GM12878 (cell line): Measurements from ENCODE around the gene YDJC. TPM values are rescaled to one million over a fixed set of nuclear protein-coding genes. Genes with fewer than 3 reads are reported as not detected.

Source experiments
- ATAC-seq: fragments of 200-7000 bp; cut with Tn5 transposase; 3 replicates; pipeline ENCODE4 v1.9.1; 2020; ENCODE audit warnings: mild to moderate bottlenecking, moderate library complexity
- BruUV-seq: library from RNA; stranded (reverse); fragments of 400-500 nt; replicated peaks from 2 replicates; lab custom pipeline; 2021; lab: Mats Ljungman, UMichigan
- CTCF ChIA-PET: fragments of 300-600 bp; sonication (Branson Sonifier 250); formaldehyde crosslinking; extraction: SDS; loops from one replicate; lab custom pipeline; 2021; ENCODE audit warnings: inconsistent platforms; lab: Yijun Ruan, JAX
- POLR2A ChIA-PET: fragments of 350-600 bp; formaldehyde crosslinking; extraction: SDS; loops from one replicate; lab custom pipeline; 2021; ENCODE audit warnings: inconsistent platforms; lab: Charles Lee
- RAD21 ChIA-PET: fragments of 300-600 bp; sonication (Branson Sonifier 250); formaldehyde crosslinking; loops from one replicate; lab custom pipeline; 2023; ENCODE audit warnings: antibody characterized with exemption; ENCODE audit not compliant: unreplicated experiment; lab: Charles Lee
- SMC1A ChIA-PET: fragments of 300-600 bp; sonication (Branson Sonifier 250); formaldehyde crosslinking; loops from one replicate; lab custom pipeline; 2023; ENCODE audit not compliant: unreplicated experiment, uncharacterized antibody; lab: Charles Lee
- DNase-seq: peaks from one replicate; pipeline ENCODE4 v3.0.0-alpha.2; 2011; ENCODE audit warnings: low read depth, low spot score
- FAIRE-seq: peaks from 3 replicates; lab custom pipeline; 2011; peaks lifted over from hg19 to GRCh38; lab: Jason Lieb, UNC
- H2AFZ ChIP-seq: 2 replicates; pipeline ENCODE4 v1.6.0; 2011; ENCODE audit warnings: low read depth, low read length, control low read depth; ENCODE audit not compliant: control insufficient read depth
- H3K27ac ChIP-seq: 2 replicates; pipeline ENCODE4 v1.5.1; 2011; ENCODE audit warnings: control low read depth; ENCODE audit not compliant: control insufficient read depth, insufficient read depth
- H3K27me3 ChIP-seq, 2 experiments: replicated peaks in 1 of 2; 2 replicates each; pipeline versions ENCODE4 v1.6.0 to v1.6.1; 2011; ENCODE audit warnings: low read length in 1 of 2; ENCODE audit not compliant: control insufficient read depth in 2 of 2, insufficient read depth in 2 of 2
- H3K36me3 ChIP-seq, 2 experiments: 2 replicates each; pipeline ENCODE4 v1.5.1; 2011; ENCODE audit warnings: low read length in 1 of 2; ENCODE audit not compliant: control insufficient read depth in 2 of 2, insufficient read depth in 2 of 2
- H3K4me1 ChIP-seq: 2 replicates; pipeline ENCODE4 v1.6.1; 2011; ENCODE audit warnings: mild to moderate bottlenecking, low read length, moderate library complexity, mixed read lengths; ENCODE audit not compliant: control insufficient read depth, insufficient read depth
- H3K4me2 ChIP-seq: 2 replicates; pipeline ENCODE4 v1.6.0; 2011; ENCODE audit warnings: control low read depth; ENCODE audit not compliant: control insufficient read depth, insufficient read depth
- H3K4me3 ChIP-seq: fragments of 200-600 bp; sonication (generic); 2 replicates; pipeline ENCODE4 v1.5.1; 2016
- H3K79me2 ChIP-seq: 2 replicates; pipeline ENCODE4 v1.6.0; 2011; ENCODE audit warnings: low read length; ENCODE audit not compliant: control insufficient read depth, insufficient read depth
- H3K9ac ChIP-seq: 2 replicates; pipeline ENCODE4 v1.8.0; 2011; ENCODE audit warnings: low read length, control low read depth, mixed read lengths; ENCODE audit not compliant: control insufficient read depth, insufficient read depth
- H3K9me3 ChIP-seq: replicated peaks from 3 replicates; pipeline ENCODE4 v1.5.1; 2011; ENCODE audit warnings: mild to moderate bottlenecking, low read length; ENCODE audit not compliant: control insufficient read depth, insufficient read depth
- H4K20me1 ChIP-seq: 2 replicates; pipeline ENCODE4 v1.6.0; 2011; ENCODE audit not compliant: control insufficient read depth, insufficient read depth
- CBX5 ChIP-seq: sonication (generic); IDR thresholded peaks from 2 replicates; pipeline ENCODE4 v1.6.1; 2016; ENCODE audit warnings: low read depth, moderate library complexity, mild to moderate bottlenecking, inconsistent platforms
- FOXK2 ChIP-seq: fragments of 450-650 bp; IDR thresholded peaks from 2 replicates; pipeline ENCODE4 v1.6.1; 2017; ENCODE audit warnings: mild to moderate bottlenecking, moderate library complexity
- HCFC1 ChIP-seq: fragments of 150-350 bp; IDR thresholded peaks from 2 replicates; pipeline ENCODE4 v1.6.1; 2014; ENCODE audit warnings: low read length
- MEF2A ChIP-seq: IDR thresholded peaks from 2 replicates; pipeline ENCODE4 v1.6.1; 2011; ENCODE audit warnings: low read depth, mild to moderate bottlenecking, low read length, moderate library complexity; ENCODE audit not compliant: insufficient read depth
- SMAD1 ChIP-seq: fragments of 450-650 bp; IDR thresholded peaks from 2 replicates; pipeline ENCODE4 v1.6.1; 2018; ENCODE audit warnings: mild to moderate bottlenecking, low read depth; ENCODE audit not compliant: partially characterized antibody
- SPI1 ChIP-seq: IDR thresholded peaks from 2 replicates; pipeline ENCODE4 v1.6.1; 2011; ENCODE audit warnings: low read depth, mild to moderate bottlenecking, low read length, moderate library complexity, borderline replicate concordance; ENCODE audit not compliant: insufficient read depth
- ZBED1 ChIP-seq: IDR thresholded peaks from 2 replicates; pipeline ENCODE4 v1.6.1; 2016; ENCODE audit warnings: borderline replicate concordance
- ZSCAN29 ChIP-seq: fragments of 450-650 bp; IDR thresholded peaks from 2 replicates; pipeline ENCODE4 v1.6.1; 2017; ENCODE audit warnings: mild to moderate bottlenecking, moderate library complexity
- WGBS: methylation state at CpG from one replicate; pipeline ENCODE4 v1.1.6; 2016; ENCODE audit warnings: low lambda C conversion rate; ENCODE audit not compliant: insufficient replicate concordance, insufficient coverage; ENCODE audit errors: missing lambda C conversion rate; 5-methylcytosine and 5-hydroxymethylcytosine counted together
- in situ Hi-C: fragments of 300-500 bp; cut with MboI; formaldehyde crosslinking; loops from 9 replicates; pipeline ENCODE4 v1.14.3; 2018; ENCODE audit warnings: mixed read lengths
- intact Hi-C: fragments of 100-400 bp; cut with micrococcal nuclease; formaldehyde crosslinking; loops from one replicate; pipeline ENCODE4 v1.14.2; 2022; ENCODE audit not compliant: unreplicated experiment
- polyA plus RNA-seq, 11 experiments: library from polyadenylated mRNA; depleted of rRNA in 4 of 11; unstranded in 6 of 11; stranded (reverse) in 5 of 11; fragments of >200 nt; fragmentation: Nextera tagmentation in 4 of 11; fragmentation: Illumina TruSeq in 1 of 11; extraction: Ambion mirVana in 4 of 11; extraction: Trizol in 1 of 11; gene quantifications; 1 replicate in 1 of 11; 2 replicates in 10 of 11; pipeline versions ENCODE4 v1.2.1 to v1.2.3, GENCODE V29; 2011 to 2016; ENCODE audit warnings: inconsistent platforms in 2 of 11, missing spikeins in 2 of 11, low read depth in 1 of 11
- total RNA-seq, 4 experiments: library from RNA; depleted of rRNA in 3 of 4; stranded (reverse); fragments of >200 nt in 3 of 4; fragmentation: Illumina TruSeq in 1 of 4; extraction: Trizol in 1 of 4; gene quantifications; 2 replicates each; pipeline versions ENCODE4 v1.2.1 to v1.2.3, GENCODE V29; 2013 to 2021
- TF ChIP-seq, protein P1 (sequence below), 3 experiments: IDR thresholded peaks in 2 of 3; conservative IDR thresholded peaks in 1 of 3; 2 replicates each; pipeline ENCODE4 v1.5.1; 2011; ENCODE audit warnings: low read depth in 3 of 3, low read length in 3 of 3, mild to moderate bottlenecking in 3 of 3, control low read depth in 2 of 3, moderate library complexity in 2 of 3, inconsistent platforms in 1 of 3, mixed read lengths in 1 of 3; ENCODE audit not compliant: control insufficient read depth in 2 of 3, insufficient read depth in 1 of 3; ENCODE audit errors: extremely low read depth in 1 of 3
- TF ChIP-seq, protein P2 (sequence below): fragments of 450-650 bp; IDR thresholded peaks from 2 replicates; pipeline ENCODE4 v1.6.1; 2014; ENCODE audit warnings: mild to moderate bottlenecking

YDJC gene
- total and polyA plus RNA-seq, 10 of the 15 experiments (the other 5 are each of a cell fraction or from before 2014, with no cell fraction given), result 1.00 to 77.6 (median 38.4) TPM

DNA sequence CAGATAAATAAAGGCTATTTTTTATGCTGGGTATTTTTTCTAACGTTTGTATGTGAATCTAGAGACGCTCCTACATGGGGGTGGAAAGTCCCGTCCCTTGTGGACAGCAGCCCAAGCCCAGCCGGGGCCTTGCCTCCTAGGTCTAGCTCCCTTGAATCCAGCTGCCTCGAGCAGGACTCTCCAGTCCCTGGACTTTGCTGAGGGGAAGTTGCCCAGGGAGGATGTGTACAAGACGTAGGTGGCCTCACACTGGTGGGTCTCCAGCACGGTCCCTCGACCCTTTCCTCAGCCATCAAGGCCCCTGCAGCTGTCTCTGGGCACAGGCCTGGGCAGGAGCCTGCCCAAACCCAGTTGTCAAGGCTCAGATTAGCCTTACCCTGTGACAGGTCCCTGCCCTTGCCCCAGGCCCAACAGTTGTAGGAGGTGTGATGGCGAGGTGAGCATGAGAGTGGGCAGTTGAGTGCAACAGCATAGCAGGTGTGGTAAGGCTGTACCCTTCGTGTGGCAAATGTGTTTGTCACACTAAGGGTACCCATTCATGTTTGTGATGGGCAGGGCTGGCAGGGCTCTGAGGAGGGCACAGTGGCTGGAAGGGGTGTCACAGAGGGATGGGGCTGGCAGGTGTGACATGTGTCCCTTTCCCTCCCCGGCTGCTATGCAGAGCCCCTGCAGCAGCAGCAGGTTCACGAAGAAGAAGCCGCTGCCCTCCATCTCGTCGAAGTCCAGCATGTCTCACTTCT is 6.1 kb upstream of the YDJC start:
- ChIA-PET CTCF (interaction anchor here (0.8 to 3.7 kb wide), 2 partner anchors 11 to 15 kb away, joined by 3 to 25 read pairs; no protein-coding TSS in a partner anchor), SMC1A (no interaction called here), POLR2A (no interaction called here), RAD21 (interaction anchor here (1.3 to 1.4 kb wide), 2 partner anchors 11 kb away, joined by 3 to 4 read pairs; no protein-coding TSS in a partner anchor)
- Histone ChIP-seq H3K4me2 (no peak overlapping the region), H4K20me1 (no peaks in the 10 kb centered on the region), H3K27me3 (no peaks in the 10 kb centered on the region), H3K79me2 (no peaks in the 10 kb centered on the region), H3K4me3 (no peak overlapping the region), H3K9ac (no peak overlapping the region), H3K36me3 (no peaks in the 10 kb centered on the region), H2AFZ (no peak overlapping the region), H3K27ac (no peak overlapping the region), H3K4me1 (no peaks in the 10 kb centered on the region), H3K9me3 (no peaks in the 10 kb centered on the region)
- ATAC-seq, result no peak
- in situ Hi-C loops, result no loop called here
- BruUV-seq, result no TSS peak
- no peak for FAIRE-seq
- intact Hi-C loops, result no loop called here
- no peak for DNase-seq
- WGBS, result 46% methylated on average over 15 of the region's 15 CpGs
- TF ChIP-seq MEF2A, result no peak
- no peak for TF ChIP-seq FOXK2
- TF ChIP-seq HCFC1, result no peak
- no peak for TF ChIP-seq ZSCAN29
- no peak for TF ChIP-seq SPI1
- no peak for TF ChIP-seq SMAD1
- no peak for TF ChIP-seq CBX5
- no peak for TF ChIP-seq ZBED1
- TF ChIP-seq, protein P1, sequence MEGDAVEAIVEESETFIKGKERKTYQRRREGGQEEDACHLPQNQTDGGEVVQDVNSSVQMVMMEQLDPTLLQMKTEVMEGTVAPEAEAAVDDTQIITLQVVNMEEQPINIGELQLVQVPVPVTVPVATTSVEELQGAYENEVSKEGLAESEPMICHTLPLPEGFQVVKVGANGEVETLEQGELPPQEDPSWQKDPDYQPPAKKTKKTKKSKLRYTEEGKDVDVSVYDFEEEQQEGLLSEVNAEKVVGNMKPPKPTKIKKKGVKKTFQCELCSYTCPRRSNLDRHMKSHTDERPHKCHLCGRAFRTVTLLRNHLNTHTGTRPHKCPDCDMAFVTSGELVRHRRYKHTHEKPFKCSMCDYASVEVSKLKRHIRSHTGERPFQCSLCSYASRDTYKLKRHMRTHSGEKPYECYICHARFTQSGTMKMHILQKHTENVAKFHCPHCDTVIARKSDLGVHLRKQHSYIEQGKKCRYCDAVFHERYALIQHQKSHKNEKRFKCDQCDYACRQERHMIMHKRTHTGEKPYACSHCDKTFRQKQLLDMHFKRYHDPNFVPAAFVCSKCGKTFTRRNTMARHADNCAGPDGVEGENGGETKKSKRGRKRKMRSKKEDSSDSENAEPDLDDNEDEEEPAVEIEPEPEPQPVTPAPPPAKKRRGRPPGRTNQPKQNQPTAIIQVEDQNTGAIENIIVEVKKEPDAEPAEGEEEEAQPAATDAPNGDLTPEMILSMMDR (IDR thresholded peaks at IDR 0.05 in 2 of 3, conservative IDR thresholded peaks at IDR 0.05 in 1 of 3; ENCODE audit: control insufficient read depth in 2 of 3, extremely low read depth in 1 of 3, insufficient read depth in 1 of 3, low read depth in 3 of 3, low read length in 3 of 3), result no peak
- TF ChIP-seq, protein P2, sequence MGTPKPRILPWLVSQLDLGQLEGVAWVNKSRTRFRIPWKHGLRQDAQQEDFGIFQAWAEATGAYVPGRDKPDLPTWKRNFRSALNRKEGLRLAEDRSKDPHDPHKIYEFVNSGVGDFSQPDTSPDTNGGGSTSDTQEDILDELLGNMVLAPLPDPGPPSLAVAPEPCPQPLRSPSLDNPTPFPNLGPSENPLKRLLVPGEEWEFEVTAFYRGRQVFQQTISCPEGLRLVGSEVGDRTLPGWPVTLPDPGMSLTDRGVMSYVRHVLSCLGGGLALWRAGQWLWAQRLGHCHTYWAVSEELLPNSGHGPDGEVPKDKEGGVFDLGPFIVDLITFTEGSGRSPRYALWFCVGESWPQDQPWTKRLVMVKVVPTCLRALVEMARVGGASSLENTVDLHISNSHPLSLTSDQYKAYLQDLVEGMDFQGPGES, result no peak
